BJ (cell line): Measurements from ENCODE around the gene PBX1. TPM values are rescaled to one million over a fixed set of nuclear protein-coding genes. Genes with fewer than 3 reads are reported as not detected.

ENCODE experiments used
- CTCF ChIA-PET: fragments of 350-600 bp; formaldehyde crosslinking; extraction: SDS; loops from one replicate; lab custom pipeline; 2021; ENCODE audit warnings: antibody characterized with exemption, inconsistent platforms; lab: Yijun Ruan, JAX
- POLR2A ChIA-PET: fragments of 300-600 bp; sonication (Branson Sonifier 250); formaldehyde crosslinking; extraction: SDS; loops from one replicate; lab custom pipeline; 2021; ENCODE audit warnings: antibody characterized with exemption; lab: Charles Lee
- DNase-seq: peaks from one replicate; pipeline ENCODE4 v3.0.0-alpha.2; 2011; ENCODE audit warnings: low read depth
- H3K27me3 ChIP-seq: 2 replicates; pipeline ENCODE4 v1.6.0; 2011; ENCODE audit warnings: low read length; ENCODE audit not compliant: control insufficient read depth, insufficient read depth
- H3K36me3 ChIP-seq: 2 replicates; pipeline ENCODE4 v1.5.1; 2011; ENCODE audit warnings: low read length; ENCODE audit not compliant: control insufficient read depth, insufficient read depth
- H3K4me3 ChIP-seq: 2 replicates; pipeline ENCODE4 v1.5.1; 2011; ENCODE audit warnings: low read depth, mild to moderate bottlenecking, control low read depth, low read length
- polyA plus RNA-seq: library from polyadenylated mRNA; depleted of rRNA; stranded (reverse); fragments of >200 nt; gene quantifications from 2 replicates; pipeline ENCODE4 v1.2.3, GENCODE V29; 2011
- TF ChIP-seq, protein P1 (sequence below): IDR thresholded peaks from 2 replicates; pipeline ENCODE4 v1.5.1; 2011; ENCODE audit warnings: low read depth, mild to moderate bottlenecking, control low read depth, inconsistent platforms, low read length, moderate library complexity; ENCODE audit not compliant: insufficient read depth

Gene PBX1
- polyA plus RNA-seq, 1 experiment = 46.1 TPM

DNA sequence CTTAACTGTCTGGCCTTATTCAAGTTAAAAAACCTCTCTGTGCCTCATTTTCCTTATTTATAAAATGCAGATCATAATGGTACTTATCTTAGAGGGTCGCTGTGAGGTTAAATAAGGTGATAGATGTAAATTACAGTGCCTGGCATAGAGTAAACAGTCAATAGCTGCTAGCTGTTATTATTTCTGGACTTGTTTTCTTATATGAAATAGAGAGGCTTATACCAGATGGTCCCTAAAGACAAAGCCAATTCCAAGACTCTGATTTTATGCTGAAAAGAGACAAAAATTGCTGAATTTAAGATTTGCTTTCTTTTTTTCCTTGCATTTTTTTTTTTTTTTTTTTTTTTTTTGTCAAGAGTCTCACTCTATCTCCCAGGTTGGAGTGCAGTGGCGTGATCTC, 10.3 kb downstream of the PBX1 start:
- ChIA-PET CTCF (interaction anchor here (0.9 to 1.3 kb wide), 2 partner anchors 38 to 218 kb away, joined by 3 to 8 read pairs; no protein-coding TSS in a partner anchor), POLR2A (no interaction called here)
- H3K27me3 ChIP-seq = no peaks in the 10 kb centered on the region
- no peak overlapping the region for H3K4me3 ChIP-seq
- TF ChIP-seq, protein P1, sequence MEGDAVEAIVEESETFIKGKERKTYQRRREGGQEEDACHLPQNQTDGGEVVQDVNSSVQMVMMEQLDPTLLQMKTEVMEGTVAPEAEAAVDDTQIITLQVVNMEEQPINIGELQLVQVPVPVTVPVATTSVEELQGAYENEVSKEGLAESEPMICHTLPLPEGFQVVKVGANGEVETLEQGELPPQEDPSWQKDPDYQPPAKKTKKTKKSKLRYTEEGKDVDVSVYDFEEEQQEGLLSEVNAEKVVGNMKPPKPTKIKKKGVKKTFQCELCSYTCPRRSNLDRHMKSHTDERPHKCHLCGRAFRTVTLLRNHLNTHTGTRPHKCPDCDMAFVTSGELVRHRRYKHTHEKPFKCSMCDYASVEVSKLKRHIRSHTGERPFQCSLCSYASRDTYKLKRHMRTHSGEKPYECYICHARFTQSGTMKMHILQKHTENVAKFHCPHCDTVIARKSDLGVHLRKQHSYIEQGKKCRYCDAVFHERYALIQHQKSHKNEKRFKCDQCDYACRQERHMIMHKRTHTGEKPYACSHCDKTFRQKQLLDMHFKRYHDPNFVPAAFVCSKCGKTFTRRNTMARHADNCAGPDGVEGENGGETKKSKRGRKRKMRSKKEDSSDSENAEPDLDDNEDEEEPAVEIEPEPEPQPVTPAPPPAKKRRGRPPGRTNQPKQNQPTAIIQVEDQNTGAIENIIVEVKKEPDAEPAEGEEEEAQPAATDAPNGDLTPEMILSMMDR = no peak
- H3K36me3 ChIP-seq = 0 out of 2 replicates have a peak, but pooled peaks cover 1% of the 10 kb centered on the region
- DNase-seq = no peak

DNA sequence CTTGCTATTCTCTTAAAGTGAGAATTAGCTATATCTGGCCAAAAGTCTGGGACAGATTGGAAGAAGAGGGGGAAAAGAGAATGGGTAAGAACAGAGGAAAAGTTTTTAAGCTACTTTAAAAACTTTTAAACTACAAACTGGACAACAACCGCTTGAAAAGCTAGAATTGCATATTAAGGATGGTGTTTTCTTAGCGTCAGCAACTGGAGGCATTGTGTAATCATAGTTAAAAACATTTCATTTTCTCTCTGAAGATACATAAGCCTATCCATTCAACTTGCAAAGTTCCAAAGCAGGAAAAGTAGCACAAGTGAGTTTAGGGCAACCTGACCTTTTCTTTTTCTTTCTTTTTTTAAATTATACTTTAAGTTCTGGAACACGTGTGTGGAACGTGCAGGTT, 10.9 kb downstream of the PBX1 start:
- DNase-seq = no peak
- TF ChIP-seq, protein P1 = no peak
- CTCF ChIA-PET = interaction anchor here (0.9 to 1.3 kb wide), 2 partner anchors 37 to 218 kb away, joined by 3 to 8 read pairs; no protein-coding TSS in a partner anchor
- Histone ChIP-seq H3K36me3 (0 out of 2 replicates have a peak, but pooled peaks cover 1% of the 10 kb centered on the region), H3K4me3 (no peak overlapping the region), H3K27me3 (no peaks in the 10 kb centered on the region)
- POLR2A ChIA-PET = interaction anchor here (0.6 kb wide), 1 partner anchor 33 kb away, joined by 12 read pairs; no protein-coding TSS in a partner anchor

DNA sequence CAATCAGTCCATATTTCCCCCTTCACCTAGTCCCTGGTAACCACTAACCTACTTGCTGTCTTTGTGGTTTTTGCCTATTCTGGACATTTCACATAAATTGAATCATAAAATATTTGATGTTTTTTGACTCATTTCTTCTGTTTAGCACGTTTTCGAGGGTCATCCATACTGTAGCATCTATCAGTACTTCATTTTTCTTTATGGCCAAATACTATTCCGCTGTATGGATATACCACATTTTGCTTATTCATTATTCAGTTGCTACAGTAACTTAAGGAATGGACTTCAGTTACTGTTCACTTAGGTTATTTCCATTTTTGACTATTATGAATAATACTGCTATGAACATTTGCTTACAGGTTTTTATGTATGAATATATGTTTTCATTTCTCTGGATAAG, 12.3 kb downstream of the PBX1 start:
- H3K36me3 ChIP-seq = 0 out of 2 replicates have a peak, but pooled peaks cover 1% of the 10 kb centered on the region
- CTCF ChIA-PET = interaction anchor here (2.1 kb wide), 1 partner anchor 215 kb away, joined by 5 read pairs; no protein-coding TSS in a partner anchor
- H3K4me3 ChIP-seq = no peak overlapping the region
- POLR2A ChIA-PET = no interaction called here
- no peaks in the 10 kb centered on the region for H3K27me3 ChIP-seq
- TF ChIP-seq, protein P1 = no peak
- no peak for DNase-seq

DNA sequence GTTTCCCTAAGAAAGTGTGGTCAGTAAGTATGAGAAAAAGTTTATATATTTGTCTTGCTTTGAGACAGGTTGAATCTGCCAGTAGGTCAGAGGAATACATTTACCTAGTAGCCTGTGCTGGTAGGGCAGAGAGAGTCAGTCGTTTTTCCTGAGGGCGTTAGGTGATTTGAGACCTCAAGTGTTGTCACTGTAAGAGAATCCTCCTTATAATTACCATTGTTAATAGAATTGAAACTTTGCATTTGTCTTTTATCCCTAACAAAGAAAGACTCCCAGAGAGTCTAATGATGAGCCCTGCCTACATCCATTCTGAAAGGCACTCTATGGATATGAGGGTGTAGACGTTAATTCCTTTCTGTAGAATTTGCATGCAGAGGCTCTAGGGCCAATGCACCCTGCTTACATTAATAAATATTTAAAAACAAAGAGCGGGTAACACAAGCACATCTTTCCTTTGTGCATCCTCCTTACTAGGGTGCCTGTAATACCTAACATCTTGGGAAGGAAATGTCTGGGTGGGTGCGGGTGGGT, 16.4 kb downstream of the PBX1 start:
- DNase-seq = no peak
- POLR2A ChIA-PET = interaction anchor here (0.7 kb wide), 1 partner anchor 208 kb away, joined by 4 read pairs; no protein-coding TSS in a partner anchor
- CTCF ChIA-PET = interaction anchor here (1.1 kb wide), 1 partner anchor 10 kb away, joined by 3 read pairs; no protein-coding TSS in a partner anchor
- no peaks in the 10 kb centered on the region for H3K36me3 ChIP-seq
- no peaks in the 10 kb centered on the region for H3K27me3 ChIP-seq
- TF ChIP-seq, protein P1 = no peak
- no peak overlapping the region for H3K4me3 ChIP-seq
